NCI-H345 (cell line): Measurements from ENCODE around the gene ASB10.

Experiments used
- DNase-seq: peaks from one replicate; lab custom pipeline; 2025; lab: John Stamatoyannopoulos, UW

ASB10 gene

DNA sequence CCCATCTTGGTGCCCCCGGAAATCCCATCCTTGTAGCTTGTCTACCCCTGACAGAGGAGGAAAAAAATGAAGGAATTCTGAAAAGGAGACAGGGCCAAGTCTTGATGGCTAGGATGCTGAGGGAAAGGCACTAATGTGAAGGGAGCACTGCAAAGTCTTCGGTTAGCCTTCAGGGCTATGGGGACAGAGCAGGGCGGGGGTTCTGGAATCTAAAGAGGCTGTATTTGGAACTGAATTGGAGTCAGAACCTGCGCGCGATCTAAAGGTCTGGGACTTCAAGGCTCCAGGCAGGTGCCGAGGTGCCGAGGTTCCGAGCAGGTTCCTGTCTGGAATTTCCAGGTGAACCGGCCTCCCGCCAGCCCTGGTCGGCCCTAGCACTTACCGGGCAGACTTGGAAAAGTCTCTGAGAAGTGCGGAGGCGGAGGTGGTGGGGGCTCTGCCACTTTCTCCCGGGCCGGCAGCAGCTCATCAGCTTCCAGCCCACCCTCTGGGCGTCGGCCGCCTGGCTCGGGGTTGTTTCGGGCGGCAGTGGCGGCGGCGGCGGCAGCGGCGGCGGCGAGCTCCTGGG, 20.3 kb downstream of the ASB10 start:
- DNase-seq: no peak

GRCh38 chr7:151161757-151162156, 25.3 kb downstream of the ASB10 start:
- DNase-seq: no peak

DNA sequence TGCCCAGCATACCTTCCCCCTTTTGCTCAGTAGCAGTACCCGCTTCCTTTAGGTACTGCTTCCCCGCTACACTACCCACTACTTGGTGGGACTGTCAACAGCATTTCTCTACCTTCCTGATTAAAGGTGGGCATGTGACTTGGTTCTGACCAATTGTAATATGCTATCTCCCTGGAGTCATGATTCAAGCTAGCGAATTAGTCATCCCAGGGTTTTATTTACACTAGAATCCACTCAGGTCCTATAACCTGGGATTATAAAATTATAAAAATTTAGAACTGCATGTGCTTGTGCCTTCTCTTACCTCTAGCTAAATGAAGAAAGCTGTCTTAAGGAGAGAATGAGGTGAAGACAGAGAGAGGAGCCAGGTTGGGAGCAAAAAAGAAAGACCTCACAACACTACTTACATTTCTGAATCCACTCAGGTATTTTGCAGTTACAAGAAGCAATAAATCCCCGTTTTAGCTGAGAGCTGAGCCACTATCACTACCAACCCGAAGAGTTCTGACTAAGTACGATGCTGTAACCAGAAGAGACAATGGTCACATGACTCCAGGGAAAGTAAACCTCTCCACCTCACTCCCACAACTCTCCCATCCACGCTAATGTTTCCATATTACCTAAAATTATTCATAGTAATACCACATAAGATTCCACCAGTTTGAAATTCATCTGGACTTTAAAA, 29.3 kb downstream of the ASB10 start:
- no peak for DNase-seq

GRCh38 chr7:151152643-151153513, 34.2 kb downstream of the ASB10 start:
- DNase-seq: no peak

DNA sequence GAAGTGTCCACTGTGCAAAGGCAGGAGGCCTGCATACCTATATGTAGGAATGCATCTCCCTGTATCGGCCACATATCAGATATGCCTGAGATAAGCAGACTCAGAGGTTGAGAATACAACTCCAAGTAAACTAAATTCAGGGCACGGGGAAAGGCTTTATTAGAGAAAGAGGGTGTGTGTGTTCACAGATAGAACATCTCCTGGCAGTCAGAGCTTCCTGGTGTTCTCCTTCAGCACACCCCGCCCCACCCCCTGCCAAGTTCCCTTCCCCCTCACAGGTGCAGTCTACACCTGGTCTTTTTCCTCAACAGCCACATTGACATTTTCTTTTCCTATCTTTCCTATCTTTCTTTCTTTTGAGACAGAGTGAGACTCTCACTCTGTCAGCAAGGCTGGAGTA, 36.7 kb downstream of the ASB10 start:
- no peak for DNase-seq

GRCh38 chr7:151148319-151149259, 38.5 kb downstream of the ASB10 start:
- DNase-seq: no peak

DNA sequence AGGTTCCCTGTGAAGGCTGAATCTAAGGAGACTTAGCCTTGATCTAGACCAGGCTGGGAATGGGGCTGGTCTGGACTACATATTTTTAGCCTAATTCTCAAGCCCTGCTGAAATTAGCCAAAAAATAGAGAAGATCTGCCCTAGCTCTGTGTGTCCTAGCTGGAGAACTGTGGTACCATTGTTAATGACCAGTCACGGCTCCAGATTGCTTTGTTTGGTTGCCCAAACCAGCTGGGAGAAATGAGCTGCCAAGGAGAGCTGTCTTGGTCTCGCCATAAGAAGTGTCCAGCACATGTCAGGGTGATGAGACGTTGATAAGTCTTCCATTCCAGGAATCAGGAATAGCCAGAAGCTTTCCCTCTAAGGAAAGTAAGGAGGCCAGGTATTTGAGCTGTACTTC, 40.3 kb downstream of the ASB10 start:
- DNase-seq: no peak

- no peak for DNase-seq
Measured at GRCh38 chr7:151144387-151144786, 42.7 kb downstream of the ASB10 start.

GRCh38 chr7:151143261-151144015, 43.6 kb downstream of the ASB10 start:
- DNase-seq: no peak

DNA sequence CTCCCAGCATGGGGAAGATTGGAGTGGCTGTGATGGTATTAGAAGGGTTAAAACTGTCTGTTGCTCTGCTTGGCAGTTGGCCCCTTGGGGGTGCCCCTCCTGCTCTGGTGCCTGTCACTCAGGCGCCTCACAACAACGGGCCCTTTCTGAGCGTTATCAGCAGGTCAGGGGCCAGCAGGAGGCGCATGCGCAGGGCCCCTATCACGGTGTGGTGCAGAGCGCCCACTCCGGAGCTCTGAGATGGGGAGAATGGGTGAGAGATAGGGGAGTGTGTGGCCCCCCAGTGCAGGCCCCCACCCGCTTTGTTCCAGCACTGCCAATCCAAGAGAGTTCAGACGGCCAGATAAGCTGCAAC, 44.4 kb downstream of the ASB10 start:
- no peak for DNase-seq

DNA sequence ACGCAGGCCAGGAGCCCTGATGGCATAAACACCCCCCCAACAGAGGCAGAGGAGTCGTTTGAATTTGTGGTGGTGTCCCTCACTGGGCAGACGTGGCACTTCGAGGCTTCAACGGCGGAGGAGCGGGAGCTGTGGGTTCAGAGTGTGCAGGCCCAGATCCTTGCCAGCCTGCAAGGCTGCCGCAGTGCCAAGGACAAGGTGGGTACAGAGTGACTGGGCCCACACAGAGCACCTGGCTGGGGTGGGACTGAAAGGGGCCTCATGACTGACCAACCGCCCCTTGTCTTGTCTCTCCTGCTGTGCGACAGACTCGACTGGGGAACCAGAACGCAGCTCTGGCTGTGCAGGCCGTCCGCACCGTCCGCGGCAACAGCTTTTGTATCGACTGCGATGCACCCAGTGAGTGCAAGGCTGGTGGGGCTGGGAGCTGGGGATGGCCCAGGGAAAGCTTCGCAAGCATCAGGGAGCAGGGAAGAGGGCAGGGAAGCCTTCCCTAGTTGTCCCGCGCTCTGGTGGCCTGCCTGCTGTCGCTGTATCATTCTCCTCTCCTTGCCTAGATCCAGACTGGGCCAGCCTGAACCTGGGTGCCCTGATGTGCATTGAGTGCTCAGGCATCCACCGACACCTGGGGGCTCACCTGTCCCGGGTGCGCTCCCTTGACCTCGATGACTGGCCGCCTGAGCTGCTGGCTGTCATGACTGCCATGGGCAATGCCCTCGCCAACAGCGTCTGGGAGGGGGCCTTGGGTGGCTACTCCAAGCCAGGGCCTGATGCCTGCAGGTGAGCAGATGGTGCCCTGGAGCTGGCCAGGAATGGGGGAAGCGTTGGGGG, 45.0 kb downstream of the ASB10 start:
- no peak for DNase-seq

DNA sequence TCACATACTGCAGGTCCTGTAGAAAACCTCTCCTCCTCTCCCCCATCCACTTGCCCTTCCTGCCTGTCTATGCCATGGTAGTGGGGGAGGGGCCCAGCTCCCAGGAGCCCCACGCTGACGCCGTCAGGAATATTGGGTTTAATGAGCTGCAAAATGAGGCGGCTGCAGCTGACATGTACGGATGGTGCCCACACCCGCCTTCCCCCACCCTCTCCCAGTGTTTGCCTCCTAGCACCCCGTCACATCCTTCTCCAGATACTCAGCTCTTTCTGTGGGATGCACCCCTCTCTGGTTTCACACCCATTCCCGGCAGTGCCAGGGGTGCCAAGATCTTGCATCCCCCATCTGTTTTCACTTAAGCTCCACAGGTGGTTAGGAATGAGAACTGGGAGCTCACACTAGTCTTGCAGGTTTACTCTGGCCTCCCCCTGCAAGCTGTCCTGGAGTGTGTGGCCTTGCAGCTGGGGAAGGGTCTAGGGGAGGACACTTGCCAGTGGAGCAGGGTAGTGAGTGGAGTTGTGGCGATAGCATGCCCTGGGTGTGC, 45.7 kb downstream of the ASB10 start:
- no peak for DNase-seq

DNA sequence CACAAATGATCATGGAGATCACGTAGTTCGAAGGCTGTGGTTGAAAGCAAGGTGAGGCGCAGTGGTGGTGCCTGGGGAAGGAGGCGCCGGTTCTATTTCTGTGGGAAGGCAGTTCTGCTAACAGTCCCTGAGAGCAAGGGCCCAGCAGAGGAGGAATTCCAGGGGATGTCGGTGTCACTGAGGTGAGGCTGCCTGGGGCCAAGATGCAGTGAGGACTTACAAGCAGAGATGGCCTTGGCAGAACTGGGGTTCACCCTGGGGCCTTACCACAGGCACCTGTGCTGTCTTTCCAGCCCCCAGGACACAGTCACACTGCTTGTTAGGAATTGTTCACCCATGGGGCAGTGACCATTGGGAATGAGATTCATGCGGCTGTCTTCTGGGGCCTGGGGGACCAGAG, 46.2 kb downstream of the ASB10 start:
- DNase-seq: no peak

DNA sequence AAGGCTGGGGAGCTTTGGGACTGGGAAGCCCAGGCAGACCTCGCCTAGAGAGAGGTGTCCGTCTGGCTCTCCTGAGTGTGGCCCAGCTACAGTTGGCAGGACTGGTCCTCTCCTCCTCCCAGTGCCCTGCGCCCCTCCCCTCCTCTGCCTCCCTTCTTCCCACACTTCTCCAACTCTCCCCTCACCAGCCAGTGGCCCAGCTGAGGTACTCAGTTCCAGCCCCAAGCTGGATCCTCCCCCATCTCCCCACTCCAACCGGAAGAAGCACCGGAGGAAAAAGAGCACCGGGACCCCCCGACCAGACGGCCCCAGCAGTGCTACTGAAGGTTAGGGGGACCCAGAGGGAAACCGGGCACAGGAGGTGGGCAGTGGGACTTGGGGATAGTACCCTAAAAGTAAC, 47.3 kb downstream of the ASB10 start:
- no peak for DNase-seq

- no peak for DNase-seq
Measured at GRCh38 chr7:151139071-151139790, 47.8 kb downstream of the ASB10 start.

DNA sequence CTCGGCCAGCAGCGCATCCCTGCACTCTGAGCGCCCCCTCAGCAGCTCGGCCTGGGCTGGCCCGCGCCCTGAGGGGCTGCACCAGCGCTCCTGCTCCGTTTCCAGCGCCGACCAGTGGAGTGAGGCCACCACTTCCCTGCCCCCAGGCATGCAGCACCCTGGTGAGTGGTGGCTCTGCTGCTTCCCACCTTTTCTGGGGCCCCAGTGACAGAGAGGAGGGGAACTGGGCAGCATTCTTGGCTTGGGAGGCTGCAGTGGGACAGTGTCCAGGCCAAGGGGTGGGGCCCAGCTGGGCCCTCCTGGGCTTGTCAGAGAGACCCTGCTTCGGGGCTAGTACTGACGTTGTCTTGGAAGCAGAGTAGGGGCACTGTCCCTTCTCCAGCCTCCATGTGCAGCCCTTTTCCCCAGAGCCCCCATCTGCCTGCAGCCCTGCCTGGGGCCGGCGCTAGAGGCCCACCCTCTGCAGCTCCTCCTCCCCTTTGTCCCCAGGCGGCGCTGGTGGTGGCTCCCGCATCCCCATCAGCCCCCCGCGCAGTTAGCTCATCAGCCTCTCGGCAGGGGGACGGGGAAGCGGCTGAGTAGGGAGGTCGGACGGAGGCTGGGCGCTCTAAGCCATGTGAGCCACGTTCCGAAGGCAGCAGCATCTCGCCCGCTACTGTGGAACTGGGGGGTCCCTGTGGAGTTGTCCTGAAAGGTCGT, 48.7 kb downstream of the ASB10 start:
- DNase-seq: no peak

- no peak for DNase-seq
Measured at GRCh38 chr7:151137791-151138152, 49.3 kb downstream of the ASB10 start.

- DNase-seq: no peak
Measured at GRCh38 chr7:151137076-151137675, 49.9 kb downstream of the ASB10 start.
